Measurements from ENCODE around the gene FAM200C.

GRCh38 chr5:160356550-160357347, 43.1 kb downstream of the FAM200C start:
- TF ChIP-seq ZFP30 (CRISPR knock-in tag; IDR thresholded peaks at IDR 0.05) (no peak), ARNTL (CRISPR knock-in tag; IDR thresholded peaks at IDR 0.05; ENCODE audit: borderline replicate concordance, low read depth) (no peak), ZNF8 (CRISPR knock-in tag; IDR thresholded peaks at IDR 0.05) (no peak), ESRRG (CRISPR knock-in tag; IDR thresholded peaks at IDR 0.05) (no peak), SNAI2 (CRISPR knock-in tag; IDR thresholded peaks at IDR 0.05) (no peak)
